ENCODE data around the gene RTN1.

RTN1 gene

DNA sequence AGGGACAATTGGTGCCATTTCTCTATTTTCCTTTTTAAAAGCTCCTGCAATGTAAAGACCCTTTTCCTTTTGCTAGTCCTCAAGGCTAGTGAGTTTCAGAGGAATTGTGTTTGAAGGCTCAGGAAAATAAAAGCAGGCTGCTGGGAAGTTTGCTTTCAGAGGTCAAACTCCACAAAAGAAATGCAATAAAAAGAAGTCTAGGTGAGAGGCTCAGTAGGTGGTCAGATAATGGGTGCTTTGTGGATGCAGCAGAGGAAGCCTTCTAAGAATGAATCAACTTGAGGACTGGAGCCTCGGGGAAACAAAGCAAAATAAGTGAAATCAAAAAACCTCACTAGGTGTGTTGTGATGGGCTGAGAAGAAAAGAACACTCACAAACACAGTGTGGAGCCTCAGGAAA lies 304.3 kb downstream of the RTN1 start:
- DNase-seq (ENCODE audit: low spot score): no peak

DNA sequence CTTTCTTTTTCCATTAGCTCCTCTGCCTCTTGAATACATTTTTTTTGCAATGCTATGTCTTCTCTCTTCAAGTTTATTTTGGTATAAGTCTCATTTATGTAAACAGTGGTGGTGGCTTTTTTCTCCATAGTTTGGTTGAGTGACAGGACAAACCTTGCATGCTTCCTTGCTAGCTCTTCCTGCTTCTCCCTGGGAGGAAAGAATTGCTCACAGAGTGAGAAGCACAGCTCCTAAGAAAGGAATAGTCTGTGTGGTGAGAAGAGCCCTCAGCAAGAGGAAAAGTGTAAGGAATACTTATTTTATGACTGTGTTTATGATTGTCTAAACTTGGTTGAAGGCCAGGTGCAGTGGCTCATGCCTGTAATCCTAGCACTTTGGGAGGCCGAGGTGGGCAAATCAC lies 305.5 kb downstream of the RTN1 start:
- DNase-seq (ENCODE audit: low spot score): no peak

DNA sequence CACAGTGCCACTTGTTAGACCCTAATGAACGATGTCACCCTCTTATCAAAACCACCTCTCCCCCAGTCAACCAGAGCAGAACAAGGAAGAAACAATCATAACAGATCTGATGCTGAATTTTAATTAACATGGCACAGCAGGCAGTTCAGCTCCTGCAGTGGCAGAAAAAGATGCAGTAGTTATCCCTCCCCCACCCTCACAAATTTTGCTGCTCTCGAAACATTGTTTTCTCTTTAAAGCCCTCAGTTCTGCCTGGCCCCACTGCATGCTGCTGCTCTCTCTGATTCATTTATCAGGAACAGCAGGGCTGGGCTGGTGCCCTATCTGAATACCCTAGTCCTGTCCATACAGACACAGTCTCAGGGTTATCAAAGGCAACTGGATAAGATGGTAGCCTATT lies 306.2 kb downstream of the RTN1 start:
- no peak for DNase-seq (ENCODE audit: low spot score)

DNA sequence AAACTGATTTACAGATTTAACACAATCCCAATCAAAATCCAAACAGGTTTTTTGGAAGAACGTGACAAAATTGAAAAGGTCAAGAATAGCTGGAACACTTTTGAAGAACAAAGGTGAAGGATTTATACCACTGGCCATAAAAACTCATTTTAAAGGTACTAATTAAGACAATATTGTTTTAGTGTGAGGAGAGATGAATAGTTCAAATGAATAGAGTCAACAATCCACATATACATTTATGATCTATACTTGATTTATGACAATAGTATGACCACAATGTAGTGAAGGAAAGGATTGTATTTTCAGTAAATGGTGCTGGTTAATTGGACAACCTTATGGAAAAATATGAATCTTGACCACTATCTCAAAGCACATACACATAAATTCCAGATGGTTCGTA lies 323.3 kb downstream of the RTN1 start:
- no peak for DNase-seq (ENCODE audit: low spot score)

Small RNA genes lying within 50 kb of the gene (small RNA-seq; reads per million reads assigned to genes)
- 0 reads per million in 2 experiments for gene MIR5586

Data from SK-N-DZ (cell line).